ENCODE results near the gene TTYH1.

Gene TTYH1

DNA sequence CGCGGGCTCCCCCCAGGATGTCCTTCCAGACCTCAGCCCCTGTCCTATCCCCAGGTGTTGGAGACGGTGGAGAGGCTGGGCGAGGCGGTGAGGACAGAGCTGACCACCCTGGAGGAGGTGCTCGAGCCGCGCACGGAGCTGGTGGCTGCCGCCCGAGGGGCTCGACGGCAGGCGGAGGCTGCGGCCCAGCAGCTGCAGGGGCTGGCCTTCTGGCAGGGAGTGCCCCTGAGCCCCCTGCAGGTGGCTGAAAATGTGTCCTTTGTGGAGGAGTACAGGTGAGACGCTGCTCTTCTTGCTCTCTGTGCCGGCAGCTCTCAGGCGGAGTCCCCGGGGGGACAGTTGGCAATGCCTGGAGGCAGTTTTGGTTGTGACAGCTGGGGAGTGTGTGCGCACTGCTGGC is 6.9 kb downstream of the TTYH1 start:
- Histone ChIP-seq H3K4me3 (ENCODE audit: low read depth in 1 of 2, low read length in 1 of 2) (no peak overlapping the region), H3K4me1 (ENCODE audit: control insufficient read depth in 1 of 2, insufficient read depth in 1 of 2, low read depth in 1 of 2, low read length in 1 of 2) (peaks cover 18 to 19% of the 10 kb centered on the region in 2 experiments)

DNA sequence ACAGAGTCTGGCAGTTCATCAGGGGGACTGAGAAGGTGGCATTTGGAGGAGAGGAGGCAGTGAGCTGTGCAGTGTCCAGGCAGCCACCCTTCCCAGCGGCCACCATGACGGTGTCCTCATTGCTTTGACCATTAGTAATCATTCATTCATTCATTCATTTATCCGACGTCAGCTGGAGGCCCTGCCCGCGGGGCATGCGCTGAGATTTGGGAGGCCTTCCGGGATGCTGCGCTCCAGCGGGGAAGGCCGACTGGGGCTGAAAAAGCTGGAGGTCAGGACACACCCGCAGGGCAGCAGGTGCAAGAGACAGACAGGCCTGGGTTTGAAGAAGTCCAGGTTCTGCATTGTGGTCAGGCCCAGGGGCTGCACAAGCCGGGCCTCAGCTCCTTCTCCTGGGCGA is 8.9 kb downstream of the TTYH1 start:
- Histone ChIP-seq H3K9me3 (no peaks in the 10 kb centered on the region), H3K36me3 (no peaks in the 10 kb centered on the region), H3K4me3 (ENCODE audit: low read depth in 1 of 2, low read length in 1 of 2) (no peak overlapping the region), H3K27ac (no peak overlapping the region), H3K27me3 (peaks cover 70% of the 10 kb centered on the region), H3K4me1 (ENCODE audit: control insufficient read depth in 1 of 2, insufficient read depth in 1 of 2, low read depth in 1 of 2, low read length in 1 of 2) (no peaks in the 10 kb centered on the region)
- TF ChIP-seq CTCF (IDR thresholded peaks at IDR 0.05), result no peak

More for the DNA sequence above, 6.9 kb downstream of the TTYH1 start:
- Histone ChIP-seq H3K27ac (no peak overlapping the region), H3K27me3 (peaks cover 75% of the 10 kb centered on the region), H3K9me3 (no peaks in the 10 kb centered on the region), H3K36me3 (no peaks in the 10 kb centered on the region)
- no peak for TF ChIP-seq CTCF (IDR thresholded peaks at IDR 0.05)

- Histone ChIP-seq H3K27me3 (peaks cover 70% of the 10 kb centered on the region), H3K4me3 (ENCODE audit: low read depth in 1 of 2, low read length in 1 of 2) (no peak overlapping the region)
- no peak for TF ChIP-seq CTCF (IDR thresholded peaks at IDR 0.05)
Measured at GRCh38 chr19:54424660-54425381, 9.6 kb downstream of the TTYH1 start.

DNA sequence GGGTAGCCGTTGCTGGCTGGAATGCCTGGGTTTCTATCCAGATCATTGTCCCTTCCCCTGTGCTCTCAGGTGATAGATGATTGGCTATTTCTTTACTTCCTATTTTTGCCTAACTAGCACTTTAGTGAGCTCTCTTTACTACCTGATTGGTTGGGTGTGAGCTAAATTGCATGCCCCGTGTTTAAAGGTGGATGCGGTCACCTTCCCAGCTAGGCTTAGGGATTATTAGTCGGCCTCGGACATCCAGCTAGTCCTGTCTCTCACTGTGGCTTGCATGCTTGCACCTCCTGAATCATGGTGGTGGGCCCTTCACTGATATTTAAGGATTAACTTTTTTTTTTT is 10.1 kb downstream of the TTYH1 start:
- Histone ChIP-seq H3K9me3 (no peaks in the 10 kb centered on the region), H3K4me1 (ENCODE audit: control insufficient read depth in 1 of 2, insufficient read depth in 1 of 2, low read depth in 1 of 2, low read length in 1 of 2) (peaks cover 0 to under 1% of the 10 kb centered on the region in 2 experiments), H3K4me3 (ENCODE audit: low read depth in 1 of 2, low read length in 1 of 2) (no peak overlapping the region), H3K27ac (no peak overlapping the region), H3K36me3 (no peaks in the 10 kb centered on the region), H3K27me3 (peaks cover 70% of the 10 kb centered on the region)
- TF ChIP-seq CTCF (IDR thresholded peaks at IDR 0.05), result no peak

More at GRCh38 chr19:54424660-54425381, 9.6 kb downstream of the TTYH1 start:
- no peaks in the 10 kb centered on the region for H3K36me3 ChIP-seq
- no peak overlapping the region for H3K27ac ChIP-seq
- H3K4me1 ChIP-seq (ENCODE audit: control insufficient read depth in 1 of 2, insufficient read depth in 1 of 2, low read depth in 1 of 2, low read length in 1 of 2), result no peaks in the 10 kb centered on the region
- no peaks in the 10 kb centered on the region for H3K9me3 ChIP-seq

DNA sequence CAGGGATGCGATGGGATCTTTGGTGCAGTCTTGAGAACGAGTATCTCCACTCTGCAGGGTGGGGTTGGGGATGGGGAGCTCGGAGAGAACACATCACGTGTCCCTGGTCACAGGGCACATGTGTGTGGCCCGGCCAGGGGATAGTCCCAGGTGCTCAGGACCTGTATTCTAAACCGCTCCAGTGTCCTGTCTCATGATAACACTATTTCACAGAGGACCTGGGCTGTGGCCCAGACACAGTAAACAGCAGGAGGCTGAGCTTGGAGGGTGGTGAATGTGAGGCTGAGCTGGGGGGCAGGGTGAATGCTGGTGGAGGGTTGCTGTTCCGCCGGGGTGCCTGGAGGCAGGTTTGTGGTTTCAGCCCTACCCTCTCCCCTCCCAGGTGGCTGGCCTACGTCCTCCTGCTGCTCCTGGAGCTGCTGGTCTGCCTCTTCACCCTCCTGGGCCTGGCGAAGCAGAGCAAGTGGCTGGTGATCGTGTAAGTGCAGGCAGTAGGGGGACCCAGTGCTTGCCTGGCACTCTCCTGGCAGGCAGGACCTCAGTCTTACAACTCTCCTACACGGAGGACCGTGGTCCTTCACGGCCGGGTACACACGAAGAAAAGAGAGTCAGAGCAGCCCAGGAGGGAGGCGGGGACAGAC is 11.1 kb downstream of the TTYH1 start:
- no peak for TF ChIP-seq CTCF (IDR thresholded peaks at IDR 0.05)
- Histone ChIP-seq H3K9me3 (no peaks in the 10 kb centered on the region), H3K4me3 (ENCODE audit: low read depth in 1 of 2, low read length in 1 of 2) (no peak overlapping the region), H3K4me1 (ENCODE audit: control insufficient read depth in 1 of 2, insufficient read depth in 1 of 2, low read depth in 1 of 2, low read length in 1 of 2) (peaks cover 4 to 6% of the 10 kb centered on the region in 2 experiments), H3K36me3 (no peaks in the 10 kb centered on the region), H3K27me3 (peaks cover 70% of the 10 kb centered on the region), H3K27ac (no peak overlapping the region)

Measured in neutrophil (primary cell).